HG03097 (cell line): Measurements from ENCODE around the gene PDE4A.
"Not testable (repeated sequence)": the region's sequence is repeated elsewhere in the genome, so short reads cannot be mapped to it uniquely, and the experiment has no call there.

ENCODE experiments used
- ATAC-seq: cut with Tn5 transposase; IDR thresholded peaks from one replicate; pipeline ENCODE4 v1.9.1; 2021; ENCODE audit not compliant: unreplicated experiment, low FRiP score

The PDE4A gene

DNA sequence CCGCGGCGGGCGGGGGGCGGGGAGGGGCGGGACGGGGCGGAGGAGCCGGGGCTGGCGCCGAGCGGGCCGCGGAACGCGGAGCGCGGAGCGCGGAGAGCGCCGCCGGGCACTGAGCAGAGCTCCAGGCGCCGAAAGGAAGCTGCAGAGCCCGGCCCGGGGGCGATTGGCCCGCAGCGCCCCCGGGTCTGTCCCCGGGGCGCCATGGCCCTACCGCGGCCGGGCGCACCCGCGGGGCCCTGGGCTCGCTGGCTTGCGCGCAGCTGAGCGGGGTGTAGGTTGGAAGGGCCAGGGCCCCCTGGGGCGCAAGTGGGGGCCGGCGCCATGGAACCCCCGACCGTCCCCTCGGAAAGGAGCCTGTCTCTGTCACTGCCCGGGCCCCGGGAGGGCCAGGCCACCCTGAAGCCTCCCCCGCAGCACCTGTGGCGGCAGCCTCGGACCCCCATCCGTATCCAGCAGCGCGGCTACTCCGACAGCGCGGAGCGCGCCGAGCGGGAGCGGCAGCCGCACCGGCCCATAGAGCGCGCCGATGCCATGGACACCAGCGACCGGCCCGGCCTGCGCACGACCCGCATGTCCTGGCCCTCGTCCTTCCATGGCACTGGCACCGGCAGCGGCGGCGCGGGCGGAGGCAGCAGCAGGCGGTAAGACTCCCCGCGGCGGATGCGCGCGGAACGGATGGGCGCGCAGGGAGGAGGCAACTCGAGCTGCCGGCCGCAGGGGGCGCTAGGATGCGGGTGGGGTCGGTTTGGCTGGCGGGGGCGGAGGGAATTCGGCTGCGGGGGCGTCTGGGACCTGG lies at the start of gene PDE4A:
Gene PDE4A (plus strand): TSS at position 95 of the 796 bp plus-strand sequence. CDS start 227 bp downstream, at position 322.
- ATAC-seq: no peak

DNA sequence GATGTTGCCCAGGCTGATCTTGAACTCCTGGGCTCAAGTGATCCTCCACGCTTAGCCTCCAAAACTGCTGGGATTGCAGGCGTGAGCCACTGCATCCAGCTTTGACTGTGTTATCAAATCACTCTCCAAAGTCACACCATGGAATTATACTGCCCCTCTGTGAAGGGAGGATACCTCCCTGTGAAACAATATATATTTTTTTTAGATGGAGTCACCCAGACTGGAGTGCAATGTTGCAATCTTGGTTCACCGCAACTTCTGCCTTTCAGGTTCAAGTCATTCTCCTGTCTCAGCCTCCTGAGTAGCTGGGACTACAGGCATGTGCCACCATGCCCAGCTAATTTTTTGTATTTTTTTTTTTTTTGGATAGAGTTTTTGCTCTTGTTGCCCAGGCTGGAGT lies 47.6 kb upstream of the PDE4A start:
- no peak for ATAC-seq

DNA sequence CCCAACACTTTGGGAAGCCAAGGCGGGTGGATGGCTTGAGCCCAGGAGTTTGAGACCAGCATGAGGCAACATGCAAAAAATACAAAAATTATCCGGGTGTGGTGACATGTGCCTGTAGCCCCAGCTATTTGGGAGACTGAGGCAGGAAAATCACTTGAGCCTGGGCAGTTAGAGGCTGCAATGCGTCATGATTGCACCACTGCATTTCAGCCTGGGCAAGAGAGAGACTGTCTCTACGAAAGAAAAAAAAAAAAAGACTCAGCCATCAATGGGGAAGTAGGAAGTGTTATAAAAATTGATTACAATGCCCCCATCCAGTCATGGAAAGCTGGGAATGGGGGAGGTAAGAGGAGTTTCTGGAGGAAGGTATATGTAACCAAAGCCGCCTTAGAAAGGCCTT lies 45.4 kb upstream of the PDE4A start:
- no peak for ATAC-seq

DNA sequence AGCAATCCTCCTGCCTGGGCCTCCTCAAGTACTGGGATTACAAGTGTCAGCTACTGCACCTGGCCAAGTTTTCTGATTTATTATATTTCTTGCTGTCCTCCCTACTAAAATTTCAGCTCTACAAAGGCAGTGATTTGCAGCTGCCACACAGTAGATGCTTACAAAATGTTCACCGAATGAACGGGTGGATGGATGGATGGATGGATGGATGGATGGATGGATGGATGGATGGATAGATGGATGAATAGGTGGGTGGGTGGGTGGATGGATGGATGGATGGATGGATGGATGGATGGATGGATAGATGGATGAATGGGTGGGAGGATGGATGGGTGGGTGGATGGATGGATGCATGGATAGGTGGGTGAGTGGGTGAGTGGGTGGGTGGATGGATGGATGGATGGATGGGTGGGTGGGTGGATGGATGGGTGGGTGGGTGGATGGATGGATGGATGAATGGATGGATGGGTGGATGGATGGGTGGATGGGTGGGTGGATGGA lies 43.1 kb upstream of the PDE4A start:
- not testable (repeated sequence) for ATAC-seq

DNA sequence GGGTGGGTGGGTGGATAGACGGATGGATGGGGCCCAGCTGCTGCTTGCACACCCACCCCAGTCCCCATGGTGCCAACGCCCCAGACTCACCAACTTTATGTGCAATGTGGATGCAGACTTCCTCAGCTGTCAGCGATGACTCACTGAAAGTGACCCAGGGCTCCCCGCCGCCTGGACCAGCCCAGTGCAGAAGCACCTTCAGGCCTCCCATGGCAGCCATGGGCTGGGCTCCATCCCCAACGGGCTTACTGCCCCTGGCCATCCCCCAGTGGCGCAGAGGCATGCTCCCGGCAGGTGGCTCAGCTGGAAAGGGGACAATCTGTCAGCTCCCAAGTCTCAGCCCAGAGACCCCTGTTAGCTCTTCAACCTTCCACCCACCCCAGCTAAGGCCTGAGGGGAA lies 42.2 kb upstream of the PDE4A start:
- ATAC-seq: no peak

DNA sequence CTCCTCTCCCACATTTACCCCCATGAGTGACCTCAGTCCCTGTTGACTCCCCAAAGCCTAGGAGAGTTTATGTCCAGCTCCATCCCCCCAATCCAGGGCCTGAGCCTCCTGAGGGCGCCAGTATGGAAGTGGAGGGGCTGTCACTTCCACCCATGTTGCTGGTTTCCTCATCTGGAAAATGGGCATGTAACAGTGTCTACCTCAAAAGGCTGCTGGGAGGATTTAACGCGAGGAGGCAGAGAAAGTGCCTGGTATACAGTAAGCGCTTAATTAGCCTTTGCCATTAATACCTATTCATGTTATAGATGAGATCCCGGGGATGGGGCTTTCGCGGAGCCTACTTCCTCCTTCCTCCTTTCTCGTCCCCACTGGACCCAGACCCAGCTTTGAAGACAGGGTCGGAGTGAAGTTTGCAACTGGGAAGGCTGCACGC lies 40.4 kb upstream of the PDE4A start:
- no peak for ATAC-seq

DNA sequence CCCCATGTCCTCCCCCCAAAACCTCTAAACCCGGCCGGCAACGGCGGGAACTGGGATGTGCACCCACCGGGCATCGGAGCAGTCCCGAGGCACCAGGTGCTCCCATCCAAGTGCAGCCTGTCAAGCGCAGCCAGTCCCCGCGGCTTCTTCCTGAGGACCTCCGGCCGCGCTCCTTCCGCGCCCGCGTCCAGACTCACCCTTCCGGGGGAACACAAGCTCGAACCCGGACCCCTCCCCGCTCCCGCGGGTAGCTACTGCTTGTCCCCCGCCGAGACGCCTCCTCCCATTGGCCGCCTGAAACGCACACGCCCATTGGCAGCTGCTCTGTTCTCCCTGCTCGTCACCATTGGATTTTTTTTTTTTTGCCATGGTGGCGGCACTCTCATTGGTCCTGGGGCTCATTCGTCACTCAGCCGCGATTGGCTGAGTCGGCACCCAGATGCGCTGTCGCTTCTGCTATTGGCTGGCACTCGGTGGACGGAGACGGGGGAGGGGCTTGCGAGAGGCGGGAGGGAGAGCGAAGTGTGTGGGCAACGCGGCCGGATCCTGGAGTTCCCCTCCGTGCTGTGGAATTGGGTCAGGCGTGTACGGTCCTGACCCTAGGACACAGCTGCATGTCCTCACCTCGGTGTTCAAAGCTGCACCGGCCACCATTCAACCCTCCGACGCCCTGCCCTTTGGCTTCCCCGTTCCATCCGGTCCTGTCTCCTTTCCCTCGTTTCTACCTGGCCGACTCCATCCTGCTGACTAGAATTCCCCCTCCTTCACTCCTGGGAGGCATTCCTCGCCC lies 39.8 kb upstream of the PDE4A start, which contains the start of gene TYK2:
Gene TYK2 (minus strand): TSS at position 260 of the 790 bp plus-strand sequence. CDS start 2,166 bp downstream, outside the sequence.
- ATAC-seq: peak; percentile 94

DNA sequence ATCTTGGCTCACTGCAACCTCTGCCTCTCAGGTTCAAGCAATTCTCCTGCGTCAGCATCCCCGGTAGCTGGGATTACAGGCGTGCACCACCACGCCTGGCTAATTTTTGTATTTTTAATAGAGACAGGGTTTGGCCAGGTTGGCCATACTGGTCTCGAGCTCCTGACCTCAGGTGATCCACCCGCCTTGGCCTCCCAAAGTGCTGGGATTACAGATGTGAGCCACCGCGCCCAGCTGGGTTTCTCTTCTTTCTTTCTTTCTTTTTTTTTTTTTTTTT lies 37.2 kb upstream of the PDE4A start:
- not testable (repeated sequence) for ATAC-seq

DNA sequence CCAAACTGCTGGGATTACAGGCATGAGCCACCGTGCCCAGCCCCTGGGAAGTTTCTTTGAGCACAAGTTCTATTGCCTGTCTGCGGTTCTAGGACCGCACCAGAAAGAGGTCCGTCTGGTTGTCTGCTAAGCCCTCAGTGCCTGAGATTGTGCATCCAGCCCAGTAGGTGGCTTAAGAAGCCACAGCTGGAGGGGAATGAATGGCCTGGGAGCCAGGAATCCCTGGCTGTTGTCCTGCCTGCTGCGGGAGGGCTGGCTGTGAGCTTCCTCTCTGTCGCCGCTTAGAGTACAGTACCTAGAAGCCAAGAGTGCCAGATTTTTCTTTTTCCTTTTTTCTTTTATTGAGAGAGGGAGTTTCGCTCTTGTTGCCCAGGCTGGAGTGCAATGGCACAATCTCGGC lies 35.8 kb upstream of the PDE4A start:
- no peak for ATAC-seq

DNA sequence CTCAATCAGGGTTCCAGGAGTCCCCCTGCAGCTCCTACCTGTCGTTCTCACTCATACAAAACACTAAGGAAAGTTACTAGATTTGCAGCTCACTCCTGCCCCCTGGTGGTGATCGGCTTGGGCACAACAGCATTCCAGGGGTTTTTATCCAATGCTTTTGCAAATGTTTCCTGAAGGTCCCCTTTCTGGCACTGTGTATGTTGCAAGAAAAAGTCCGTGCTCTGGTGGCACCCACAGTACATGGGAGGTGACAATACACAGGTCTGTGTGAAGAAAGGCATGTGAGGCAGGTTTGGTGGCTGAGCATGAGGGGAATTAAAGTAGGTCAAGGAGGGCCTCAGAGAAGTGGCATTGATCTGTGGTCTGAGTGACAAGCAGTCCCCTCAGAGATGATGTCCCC lies 31.4 kb upstream of the PDE4A start:
- ATAC-seq: no peak

DNA sequence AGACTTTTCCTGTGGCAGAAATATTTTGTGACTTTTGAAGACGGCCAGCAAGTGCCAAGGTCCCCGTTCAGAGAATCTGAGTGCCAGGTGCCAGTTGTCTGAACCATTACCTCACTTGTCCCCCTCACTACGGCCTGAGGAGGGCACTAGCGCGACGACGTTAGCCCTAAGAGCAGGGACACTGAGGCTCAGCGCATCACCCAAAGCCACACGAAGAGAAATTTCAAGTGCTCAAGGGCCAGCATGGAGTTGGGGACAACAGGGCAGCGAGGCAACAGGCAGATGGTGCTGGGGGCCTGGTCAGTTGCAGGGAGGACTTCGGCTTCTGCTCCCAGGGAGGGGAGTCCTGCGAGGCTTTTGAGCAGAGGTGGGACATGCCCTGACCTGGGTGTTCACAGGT lies 30.5 kb upstream of the PDE4A start:
- ATAC-seq: no peak

DNA sequence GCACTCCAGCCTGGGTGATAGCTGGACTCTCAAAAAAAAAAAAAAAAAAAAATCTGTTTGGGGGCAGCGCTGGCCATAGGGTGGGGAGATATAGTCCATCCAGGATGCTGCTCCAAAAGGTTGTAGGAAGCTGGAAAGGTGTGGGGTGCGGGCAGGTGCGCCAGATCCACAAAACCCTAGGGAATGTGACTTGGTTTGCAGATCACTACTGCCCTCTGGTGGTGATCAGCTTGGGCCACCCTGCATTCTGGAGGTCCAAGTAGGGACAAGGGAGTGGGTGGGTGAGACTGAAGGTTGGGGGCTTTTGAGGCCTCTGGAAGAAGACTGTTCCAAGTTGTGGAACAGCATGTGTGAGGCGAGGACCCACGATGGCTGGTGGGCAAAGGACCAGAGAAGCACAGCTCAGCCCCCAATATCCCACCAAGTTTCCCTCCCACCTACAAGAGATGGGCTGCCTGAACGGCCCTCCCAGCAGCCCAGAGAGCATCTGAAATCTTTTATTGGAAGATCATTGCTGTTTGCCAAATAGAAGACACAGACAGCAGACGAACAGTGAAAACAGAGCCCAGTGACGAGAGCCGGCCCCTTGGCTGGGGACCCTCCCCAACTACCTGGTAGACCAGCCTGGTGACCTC lies 29.6 kb upstream of the PDE4A start:
- no peak for ATAC-seq

DNA sequence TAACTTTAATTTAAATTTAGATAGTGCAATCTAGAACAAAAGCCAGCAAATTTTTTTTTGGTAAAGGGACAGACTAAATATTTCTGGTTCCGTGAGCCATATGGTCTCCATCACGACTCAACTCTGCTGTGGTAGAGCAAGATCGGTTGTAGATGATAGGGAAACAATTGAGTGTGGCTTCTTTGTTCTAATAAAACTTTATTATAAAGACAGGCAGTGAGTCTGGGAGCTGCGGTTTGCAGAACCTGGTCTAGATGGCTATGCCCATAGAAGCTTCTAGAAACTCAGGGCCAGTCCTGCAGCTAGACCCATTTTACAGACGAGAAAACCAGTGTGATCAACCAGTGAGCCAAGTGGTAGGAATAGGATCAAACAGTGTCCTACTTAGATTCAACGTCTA lies 28.2 kb upstream of the PDE4A start:
- ATAC-seq: no peak

DNA sequence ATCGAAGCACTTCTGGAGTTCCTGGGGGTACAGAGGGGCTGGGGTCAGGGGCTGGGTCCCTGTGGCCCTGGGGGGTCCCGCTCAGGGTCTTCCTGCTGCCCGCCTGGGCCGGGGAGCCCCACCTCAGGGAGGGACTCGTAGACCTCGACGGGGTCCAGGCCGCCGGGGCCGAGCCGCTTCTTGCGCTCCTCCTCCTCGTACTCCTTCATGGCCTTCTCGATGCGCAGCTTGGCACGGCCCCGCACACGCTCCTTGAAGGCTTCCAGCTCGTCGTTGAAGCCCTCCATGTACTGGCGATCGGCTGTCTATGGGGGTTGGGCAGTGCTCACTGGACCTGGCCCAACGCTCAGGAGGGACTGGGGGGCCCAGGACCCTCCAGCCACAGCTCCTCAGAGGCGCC lies 27.2 kb upstream of the PDE4A start:
- ATAC-seq: no peak

DNA sequence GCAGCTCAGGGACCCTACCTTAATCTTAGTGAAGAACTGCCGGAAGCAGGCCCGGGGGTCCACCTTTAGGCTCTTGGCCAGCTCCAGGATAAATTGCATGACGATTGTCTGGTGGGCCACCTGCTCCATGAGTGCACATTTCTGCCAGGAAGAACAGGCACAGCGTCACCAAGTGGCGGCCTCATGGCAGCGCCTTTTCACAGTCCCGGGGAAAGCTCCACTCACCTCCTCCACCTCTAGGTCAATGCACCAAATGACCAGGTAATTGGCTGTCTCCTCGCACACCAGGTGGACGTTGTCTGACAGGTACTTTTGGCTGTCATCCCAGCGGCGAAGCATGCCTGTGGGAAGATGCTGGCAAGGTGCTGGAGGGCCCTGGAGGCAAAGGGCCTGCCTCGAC lies 25.3 kb upstream of the PDE4A start:
- ATAC-seq: no peak

DNA sequence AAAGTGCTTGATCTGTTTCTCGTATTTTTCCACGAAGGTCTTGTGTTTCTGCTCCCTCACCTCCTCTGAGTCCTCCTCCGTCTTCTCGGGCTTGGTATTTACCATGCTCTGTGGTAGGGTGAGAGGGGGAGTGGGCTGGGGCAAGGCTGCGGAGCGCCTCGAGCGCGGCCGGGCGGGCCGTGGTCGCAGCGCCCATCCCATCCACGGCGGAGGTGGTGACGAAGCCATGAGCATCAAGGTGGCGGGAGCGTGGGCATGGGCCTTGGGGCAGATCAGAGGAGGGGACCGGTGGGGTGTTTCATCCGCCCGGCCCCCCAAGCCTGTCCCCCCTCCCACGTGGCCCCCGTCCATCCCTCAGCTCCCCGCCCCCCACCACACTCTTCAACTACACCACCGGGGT lies 24.9 kb upstream of the PDE4A start:
- no peak for ATAC-seq

DNA sequence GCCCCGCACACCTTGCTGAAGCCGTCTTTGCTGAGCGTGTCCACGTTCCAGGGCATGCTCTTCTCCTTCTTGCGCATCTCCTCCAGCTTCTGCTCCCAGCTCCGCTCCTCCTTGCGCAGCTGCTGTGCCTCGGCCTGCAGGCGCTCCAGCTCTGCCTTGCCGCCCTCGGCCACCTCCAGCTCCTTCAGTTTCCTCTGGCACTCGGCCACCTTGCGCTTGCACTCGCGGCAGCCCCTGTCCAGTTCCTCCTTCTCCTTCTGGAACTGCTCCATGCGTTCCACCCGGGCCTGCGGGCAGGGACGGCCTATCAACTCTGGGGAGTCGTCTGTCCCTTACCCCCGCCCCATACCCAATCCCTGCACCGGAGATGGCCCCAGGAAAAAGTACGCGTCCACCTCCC lies 24.4 kb upstream of the PDE4A start:
- ATAC-seq: no peak

DNA sequence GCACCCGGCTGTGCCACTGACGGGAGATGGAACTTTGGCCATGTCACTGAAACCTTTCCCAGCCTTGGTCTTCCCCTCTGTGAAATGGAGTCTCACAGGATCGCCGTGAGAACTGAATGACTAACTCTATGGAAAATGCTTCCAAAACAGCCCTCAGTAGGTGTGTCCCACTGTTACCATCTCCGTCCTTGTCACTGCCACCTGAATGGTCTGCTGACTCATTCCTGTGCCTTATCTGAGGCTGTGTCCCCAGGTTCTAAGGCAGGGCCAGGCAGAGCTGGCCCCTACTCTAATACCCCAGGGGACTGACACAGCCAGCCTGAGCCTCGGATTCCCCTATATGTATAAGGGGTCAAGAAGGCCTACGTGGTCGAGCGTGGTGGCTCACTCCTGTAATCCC lies 21.5 kb upstream of the PDE4A start:
- no peak for ATAC-seq

DNA sequence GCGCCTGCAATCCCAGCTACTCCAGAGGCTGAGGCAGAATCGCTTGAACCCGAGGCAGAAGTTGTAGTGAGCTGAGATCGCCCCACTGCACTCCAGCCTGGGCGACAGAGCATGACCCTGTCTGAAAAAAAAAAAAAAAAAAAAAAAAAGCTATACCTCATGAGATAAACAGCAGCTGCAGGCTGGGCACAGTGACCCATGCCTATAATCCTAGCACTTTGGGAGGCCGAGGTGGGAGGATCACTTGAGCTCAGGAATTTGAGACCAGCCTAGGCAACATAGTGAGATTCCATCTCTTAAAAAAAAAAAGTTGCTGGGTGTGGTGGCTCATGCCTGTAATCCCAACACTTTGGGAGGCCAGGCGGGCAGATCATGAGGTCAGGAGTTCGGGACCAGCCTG lies 21.0 kb upstream of the PDE4A start:
- not testable (repeated sequence) for ATAC-seq

DNA sequence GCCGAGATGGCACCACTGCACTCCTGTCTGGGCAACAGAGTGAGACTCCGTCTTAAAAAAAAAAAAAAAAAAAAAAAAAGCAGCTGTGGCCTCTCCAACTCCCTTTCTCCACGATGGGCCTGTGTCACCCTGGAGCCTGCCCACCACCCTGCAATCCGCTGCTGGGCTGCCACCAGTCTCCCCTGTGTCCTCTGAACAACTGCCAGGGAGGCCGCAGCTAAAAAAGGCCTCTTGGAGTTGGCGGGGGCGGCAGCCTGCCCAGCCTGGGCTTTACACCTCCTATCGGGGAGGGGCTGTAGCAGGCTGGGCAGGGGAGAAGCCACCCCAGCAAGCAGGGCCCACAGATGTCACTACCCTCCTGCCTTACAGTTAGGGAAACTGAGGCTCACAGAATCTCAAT lies 20.5 kb upstream of the PDE4A start:
- no peak for ATAC-seq

DNA sequence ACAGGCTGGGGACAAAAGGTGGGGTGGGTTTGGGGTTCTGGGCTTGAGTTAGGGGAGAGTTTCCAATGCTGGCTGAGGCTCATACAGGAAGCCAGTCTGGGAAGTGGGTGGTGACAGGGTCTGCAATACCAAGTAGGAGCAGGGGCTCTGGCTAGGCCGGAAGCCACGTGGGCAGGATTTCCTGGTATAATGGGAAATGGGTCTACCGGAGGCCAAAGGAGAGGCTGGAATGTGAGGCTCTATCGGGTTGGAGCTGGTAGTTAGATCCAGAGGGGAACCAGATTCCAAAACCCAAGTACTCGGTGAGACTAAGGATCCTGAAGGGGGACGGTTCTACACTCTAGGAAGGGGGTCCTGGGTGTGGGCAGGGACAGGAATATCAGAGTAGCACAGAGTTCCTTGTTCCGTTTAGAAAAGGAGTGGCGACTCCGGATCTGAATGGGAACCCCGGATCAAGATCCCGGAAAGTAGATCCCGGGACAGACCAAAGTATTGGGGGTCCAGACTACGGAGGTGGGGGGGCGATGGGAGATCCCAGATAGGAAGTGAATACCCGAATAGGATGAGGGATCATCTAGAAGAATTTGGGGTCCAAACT lies 17.8 kb upstream of the PDE4A start:
- no peak for ATAC-seq
